ENCODE data around the gene SEC23IP. TPM values are rescaled to one million over a fixed set of nuclear protein-coding genes. Genes with fewer than 3 reads are reported as not detected.

Gene SEC23IP
- total RNA-seq, 1 experiment from 2014 or later: 116 TPM

GRCh38 chr10:119910689-119911088 lies 18.2 kb downstream of the SEC23IP start:
- BruUV-seq (replicated peaks): no TSS peak
- Mint-ChIP-seq H3K4me3 (ENCODE audit: unreplicated experiment) (no peak overlapping the region), H3K36me3 (ENCODE audit: insufficient read depth, unreplicated experiment) (peaks cover 79% of the 10 kb centered on the region), H3K4me1 (ENCODE audit: low read depth, unreplicated experiment) (no peaks in the 10 kb centered on the region), H3K27ac (ENCODE audit: unreplicated experiment) (no peak overlapping the region), H3K27me3 (ENCODE audit: insufficient read depth, unreplicated experiment) (no peaks in the 10 kb centered on the region), H3K9me3 (ENCODE audit: unreplicated experiment) (no peaks in the 10 kb centered on the region)
- no peaks in the 10 kb centered on the region for H3K9me3 ChIP-seq
- POLR2A ChIA-PET: no interaction called here
- no peak for DNase-seq
- peaks cover 4% of the 10 kb centered on the region for H3K36me3 ChIP-seq (ENCODE audit: control insufficient read depth, insufficient read depth, low read length)
- TF ChIP-seq CTCF (IDR thresholded peaks at IDR 0.05; ENCODE audit: insufficient read depth in 1 of 2, low read depth in 1 of 2, low read length in 1 of 2, severe bottlenecking in 1 of 2, unreplicated experiment in 1 of 2): no peak
- no peaks in the 10 kb centered on the region for H3K4me1 ChIP-seq
- CTCF ChIA-PET: no interaction called here
- H3K27me3 ChIP-seq (replicated peaks; ENCODE audit: control insufficient read depth, insufficient read depth, low read length): no peaks in the 10 kb centered on the region
- intact Hi-C loops (cut with micrococcal nuclease; ENCODE audit: unreplicated experiment): no loop called here
- no peak overlapping the region for H3K4me3 ChIP-seq (ENCODE audit: low read depth, low read length)

DNA sequence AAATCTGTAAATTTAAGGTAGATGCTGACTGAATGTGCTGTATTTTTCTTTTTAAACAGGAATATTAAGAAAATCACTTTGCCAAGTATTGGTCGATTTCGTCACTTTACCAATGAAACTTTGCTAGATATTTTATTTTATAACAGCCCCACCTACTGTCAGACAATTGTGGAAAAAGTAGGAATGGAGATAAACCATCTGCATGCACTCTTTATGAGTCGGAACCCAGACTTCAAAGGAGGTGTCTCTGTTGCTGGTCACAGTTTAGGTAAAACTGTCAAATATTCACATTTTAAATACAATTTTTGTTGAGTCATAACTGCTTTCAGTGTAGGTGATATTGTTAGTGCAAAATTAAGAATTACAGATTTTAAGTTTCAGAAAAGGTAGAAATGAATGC lies 25.2 kb downstream of the SEC23IP start:
- no peaks in the 10 kb centered on the region for H3K9me3 Mint-ChIP-seq (ENCODE audit: unreplicated experiment)

DNA sequence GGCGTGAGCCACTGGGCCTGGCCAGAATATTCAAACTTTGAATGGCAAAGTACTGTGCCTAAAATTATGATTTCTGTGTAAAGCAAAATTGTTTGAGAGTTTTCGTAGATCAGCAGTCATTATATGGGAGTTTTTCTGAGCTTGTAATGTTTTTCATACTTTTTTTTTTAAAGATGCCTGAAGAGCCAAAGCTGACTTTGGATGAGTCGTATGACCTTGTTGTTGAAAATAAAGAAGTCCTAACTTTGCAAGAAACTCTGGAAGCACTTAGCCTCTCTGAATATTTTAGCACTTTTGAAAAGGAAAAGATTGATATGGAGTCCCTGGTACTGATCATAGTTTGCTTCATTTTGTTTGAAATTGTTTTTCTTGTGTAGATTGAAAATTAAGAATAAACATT lies 26.7 kb downstream of the SEC23IP start:
- CTCF ChIA-PET: no interaction called here
- peaks cover 91% of the 10 kb centered on the region for H3K36me3 Mint-ChIP-seq (ENCODE audit: insufficient read depth, unreplicated experiment)

More for the DNA sequence above, 25.2 kb downstream of the SEC23IP start:
- H3K9me3 ChIP-seq: no peaks in the 10 kb centered on the region
- no peak for TF ChIP-seq CTCF (IDR thresholded peaks at IDR 0.05; ENCODE audit: insufficient read depth in 1 of 2, low read depth in 1 of 2, low read length in 1 of 2, severe bottlenecking in 1 of 2, unreplicated experiment in 1 of 2)
- ChIA-PET POLR2A (no interaction called here), CTCF (no interaction called here)
- no peak for DNase-seq
- intact Hi-C loops (cut with micrococcal nuclease; ENCODE audit: unreplicated experiment): loop anchor here (1.0 kb wide), 1 partner anchor 167 kb away; no protein-coding TSS in a partner anchor
- no peaks in the 10 kb centered on the region for H3K27me3 ChIP-seq (replicated peaks; ENCODE audit: control insufficient read depth, insufficient read depth, low read length)
- no peaks in the 10 kb centered on the region for H3K27me3 Mint-ChIP-seq (ENCODE audit: insufficient read depth, unreplicated experiment)
- BruUV-seq (replicated peaks): no TSS peak
- peaks cover 89% of the 10 kb centered on the region for H3K36me3 Mint-ChIP-seq (ENCODE audit: insufficient read depth, unreplicated experiment)
- H3K4me3 ChIP-seq (ENCODE audit: low read depth, low read length): no peak overlapping the region
- peaks cover 4% of the 10 kb centered on the region for H3K36me3 ChIP-seq (ENCODE audit: control insufficient read depth, insufficient read depth, low read length)
- H3K4me1 ChIP-seq: no peaks in the 10 kb centered on the region
- H3K27ac Mint-ChIP-seq (ENCODE audit: unreplicated experiment): no peak overlapping the region
- H3K4me3 Mint-ChIP-seq (ENCODE audit: unreplicated experiment): no peak overlapping the region
- no peaks in the 10 kb centered on the region for H3K4me1 Mint-ChIP-seq (ENCODE audit: low read depth, unreplicated experiment)

More for the DNA sequence above, 26.7 kb downstream of the SEC23IP start:
- BruUV-seq (replicated peaks): no TSS peak
- no peak overlapping the region for H3K4me3 ChIP-seq (ENCODE audit: low read depth, low read length)
- no peaks in the 10 kb centered on the region for H3K27me3 Mint-ChIP-seq (ENCODE audit: insufficient read depth, unreplicated experiment)
- POLR2A ChIA-PET: no interaction called here
- intact Hi-C loops (cut with micrococcal nuclease; ENCODE audit: unreplicated experiment): no loop called here
- DNase-seq: no peak
- peaks cover 4% of the 10 kb centered on the region for H3K36me3 ChIP-seq (ENCODE audit: control insufficient read depth, insufficient read depth, low read length)
- no peaks in the 10 kb centered on the region for H3K27me3 ChIP-seq (replicated peaks; ENCODE audit: control insufficient read depth, insufficient read depth, low read length)
- H3K9me3 Mint-ChIP-seq (ENCODE audit: unreplicated experiment): no peaks in the 10 kb centered on the region
- no peaks in the 10 kb centered on the region for H3K4me1 ChIP-seq
- H3K4me3 Mint-ChIP-seq (ENCODE audit: unreplicated experiment): no peak overlapping the region
- TF ChIP-seq CTCF (IDR thresholded peaks at IDR 0.05; ENCODE audit: insufficient read depth in 1 of 2, low read depth in 1 of 2, low read length in 1 of 2, severe bottlenecking in 1 of 2, unreplicated experiment in 1 of 2): no peak
- no peak overlapping the region for H3K27ac Mint-ChIP-seq (ENCODE audit: unreplicated experiment)
- no peaks in the 10 kb centered on the region for H3K9me3 ChIP-seq
- H3K4me1 Mint-ChIP-seq (ENCODE audit: low read depth, unreplicated experiment): no peaks in the 10 kb centered on the region
